ENCODE data around the gene SLC16A8.

The SLC16A8 gene

DNA sequence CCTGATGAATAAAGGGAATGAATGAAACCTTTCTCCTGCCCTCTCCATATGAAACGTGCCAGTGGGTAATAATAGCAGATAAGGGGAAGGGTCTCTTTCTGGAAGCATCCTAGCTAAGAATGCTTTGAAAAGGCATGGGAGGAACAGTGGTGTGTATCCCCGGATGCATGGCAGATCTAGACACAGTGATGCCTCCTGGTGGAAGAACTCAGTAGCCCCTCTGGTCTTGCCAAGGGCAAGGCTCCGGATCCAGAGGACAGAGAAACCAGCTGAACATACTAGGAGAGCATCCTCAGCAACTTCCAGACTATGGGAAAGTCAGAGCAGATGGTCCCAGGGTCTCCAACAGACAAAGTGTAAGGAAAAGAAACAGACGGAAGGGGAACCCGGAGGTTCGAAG, 20.1 kb upstream of the SLC16A8 start:
- TF ChIP-seq, protein P1, sequence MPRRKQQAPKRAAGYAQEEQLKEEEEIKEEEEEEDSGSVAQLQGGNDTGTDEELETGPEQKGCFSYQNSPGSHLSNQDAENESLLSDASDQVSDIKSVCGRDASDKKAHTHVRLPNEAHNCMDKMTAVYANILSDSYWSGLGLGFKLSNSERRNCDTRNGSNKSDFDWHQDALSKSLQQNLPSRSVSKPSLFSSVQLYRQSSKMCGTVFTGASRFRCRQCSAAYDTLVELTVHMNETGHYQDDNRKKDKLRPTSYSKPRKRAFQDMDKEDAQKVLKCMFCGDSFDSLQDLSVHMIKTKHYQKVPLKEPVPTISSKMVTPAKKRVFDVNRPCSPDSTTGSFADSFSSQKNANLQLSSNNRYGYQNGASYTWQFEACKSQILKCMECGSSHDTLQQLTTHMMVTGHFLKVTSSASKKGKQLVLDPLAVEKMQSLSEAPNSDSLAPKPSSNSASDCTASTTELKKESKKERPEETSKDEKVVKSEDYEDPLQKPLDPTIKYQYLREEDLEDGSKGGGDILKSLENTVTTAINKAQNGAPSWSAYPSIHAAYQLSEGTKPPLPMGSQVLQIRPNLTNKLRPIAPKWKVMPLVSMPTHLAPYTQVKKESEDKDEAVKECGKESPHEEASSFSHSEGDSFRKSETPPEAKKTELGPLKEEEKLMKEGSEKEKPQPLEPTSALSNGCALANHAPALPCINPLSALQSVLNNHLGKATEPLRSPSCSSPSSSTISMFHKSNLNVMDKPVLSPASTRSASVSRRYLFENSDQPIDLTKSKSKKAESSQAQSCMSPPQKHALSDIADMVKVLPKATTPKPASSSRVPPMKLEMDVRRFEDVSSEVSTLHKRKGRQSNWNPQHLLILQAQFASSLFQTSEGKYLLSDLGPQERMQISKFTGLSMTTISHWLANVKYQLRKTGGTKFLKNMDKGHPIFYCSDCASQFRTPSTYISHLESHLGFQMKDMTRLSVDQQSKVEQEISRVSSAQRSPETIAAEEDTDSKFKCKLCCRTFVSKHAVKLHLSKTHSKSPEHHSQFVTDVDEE (CRISPR knock-in tag; IDR thresholded peaks at IDR 0.05): no peak
- TF ChIP-seq GLIS3 (CRISPR knock-in tag; IDR thresholded peaks at IDR 0.05) (no peak), ISL1 (CRISPR knock-in tag; IDR thresholded peaks at IDR 0.05) (no peak)

DNA sequence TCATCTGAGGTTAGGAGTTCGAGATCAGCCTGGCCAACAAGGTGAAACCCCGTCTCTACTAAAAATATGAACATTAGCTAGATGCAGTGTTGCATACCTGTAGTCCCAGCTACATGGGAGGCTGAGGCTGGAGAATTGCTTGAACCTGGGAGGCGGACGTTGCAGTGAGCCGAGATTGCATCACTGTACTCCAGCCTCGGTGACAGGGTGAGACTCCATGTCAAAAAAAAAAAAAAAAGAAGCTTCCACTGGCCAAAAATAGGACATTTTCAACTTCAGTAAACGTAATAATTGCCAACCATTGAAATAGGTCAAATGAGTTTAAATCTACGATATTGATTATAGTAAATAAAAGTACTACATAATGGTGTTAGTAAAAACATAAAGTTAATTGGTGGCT, 19.7 kb upstream of the SLC16A8 start:
- ATAC-seq: no peak
- TF ChIP-seq, protein P2, sequence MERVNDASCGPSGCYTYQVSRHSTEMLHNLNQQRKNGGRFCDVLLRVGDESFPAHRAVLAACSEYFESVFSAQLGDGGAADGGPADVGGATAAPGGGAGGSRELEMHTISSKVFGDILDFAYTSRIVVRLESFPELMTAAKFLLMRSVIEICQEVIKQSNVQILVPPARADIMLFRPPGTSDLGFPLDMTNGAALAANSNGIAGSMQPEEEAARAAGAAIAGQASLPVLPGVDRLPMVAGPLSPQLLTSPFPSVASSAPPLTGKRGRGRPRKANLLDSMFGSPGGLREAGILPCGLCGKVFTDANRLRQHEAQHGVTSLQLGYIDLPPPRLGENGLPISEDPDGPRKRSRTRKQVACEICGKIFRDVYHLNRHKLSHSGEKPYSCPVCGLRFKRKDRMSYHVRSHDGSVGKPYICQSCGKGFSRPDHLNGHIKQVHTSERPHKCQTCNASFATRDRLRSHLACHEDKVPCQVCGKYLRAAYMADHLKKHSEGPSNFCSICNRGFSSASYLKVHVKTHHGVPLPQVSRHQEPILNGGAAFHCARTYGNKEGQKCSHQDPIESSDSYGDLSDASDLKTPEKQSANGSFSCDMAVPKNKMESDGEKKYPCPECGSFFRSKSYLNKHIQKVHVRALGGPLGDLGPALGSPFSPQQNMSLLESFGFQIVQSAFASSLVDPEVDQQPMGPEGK (CRISPR knock-in tag; IDR thresholded peaks at IDR 0.05; ENCODE audit: borderline replicate concordance): no peak
- no peak for TF ChIP-seq PPARA (CRISPR knock-in tag; IDR thresholded peaks at IDR 0.05; ENCODE audit: borderline replicate concordance)
- no peak for TF ChIP-seq ZFP3 (CRISPR knock-in tag; IDR thresholded peaks at IDR 0.05)
- TF ChIP-seq OSR1 (CRISPR knock-in tag; IDR thresholded peaks at IDR 0.05): no peak
- TF ChIP-seq, protein P3, sequence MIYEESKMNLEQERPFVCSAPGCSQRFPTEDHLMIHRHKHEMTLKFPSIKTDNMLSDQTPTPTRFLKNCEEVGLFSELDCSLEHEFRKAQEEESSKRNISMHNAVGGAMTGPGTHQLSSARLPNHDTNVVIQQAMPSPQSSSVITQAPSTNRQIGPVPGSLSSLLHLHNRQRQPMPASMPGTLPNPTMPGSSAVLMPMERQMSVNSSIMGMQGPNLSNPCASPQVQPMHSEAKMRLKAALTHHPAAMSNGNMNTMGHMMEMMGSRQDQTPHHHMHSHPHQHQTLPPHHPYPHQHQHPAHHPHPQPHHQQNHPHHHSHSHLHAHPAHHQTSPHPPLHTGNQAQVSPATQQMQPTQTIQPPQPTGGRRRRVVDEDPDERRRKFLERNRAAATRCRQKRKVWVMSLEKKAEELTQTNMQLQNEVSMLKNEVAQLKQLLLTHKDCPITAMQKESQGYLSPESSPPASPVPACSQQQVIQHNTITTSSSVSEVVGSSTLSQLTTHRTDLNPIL (CRISPR knock-in tag; IDR thresholded peaks at IDR 0.05; ENCODE audit: low read depth): no peak
- no peak for TF ChIP-seq ARNTL (CRISPR knock-in tag; IDR thresholded peaks at IDR 0.05; ENCODE audit: borderline replicate concordance, low read depth)
- TF ChIP-seq ISL1 (CRISPR knock-in tag; IDR thresholded peaks at IDR 0.05): no peak
- TF ChIP-seq TCF4 (CRISPR knock-in tag; IDR thresholded peaks at IDR 0.05; ENCODE audit: borderline replicate concordance): no peak
- TF ChIP-seq SNAI2 (CRISPR knock-in tag; IDR thresholded peaks at IDR 0.05): no peak
- no peak for TF ChIP-seq ZNF8 (CRISPR knock-in tag; IDR thresholded peaks at IDR 0.05)
- TF ChIP-seq, protein P4, sequence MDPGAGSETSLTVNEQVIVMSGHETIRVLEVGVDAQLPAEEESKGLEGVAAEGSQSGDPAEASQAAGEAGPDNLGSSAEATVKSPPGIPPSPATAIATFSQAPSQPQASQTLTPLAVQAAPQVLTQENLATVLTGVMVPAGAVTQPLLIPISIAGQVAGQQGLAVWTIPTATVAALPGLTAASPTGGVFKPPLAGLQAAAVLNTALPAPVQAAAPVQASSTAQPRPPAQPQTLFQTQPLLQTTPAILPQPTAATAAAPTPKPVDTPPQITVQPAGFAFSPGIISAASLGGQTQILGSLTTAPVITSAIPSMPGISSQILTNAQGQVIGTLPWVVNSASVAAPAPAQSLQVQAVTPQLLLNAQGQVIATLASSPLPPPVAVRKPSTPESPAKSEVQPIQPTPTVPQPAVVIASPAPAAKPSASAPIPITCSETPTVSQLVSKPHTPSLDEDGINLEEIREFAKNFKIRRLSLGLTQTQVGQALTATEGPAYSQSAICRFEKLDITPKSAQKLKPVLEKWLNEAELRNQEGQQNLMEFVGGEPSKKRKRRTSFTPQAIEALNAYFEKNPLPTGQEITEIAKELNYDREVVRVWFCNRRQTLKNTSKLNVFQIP (CRISPR knock-in tag; IDR thresholded peaks at IDR 0.05; ENCODE audit: borderline replicate concordance, low read depth): no peak
- no peak for TF ChIP-seq BACH2 (CRISPR knock-in tag; IDR thresholded peaks at IDR 0.05; ENCODE audit: borderline replicate concordance)

More for the DNA sequence above, 20.1 kb upstream of the SLC16A8 start:
- ATAC-seq: peak; percentile 52; the same call in 2 of the 3 replicates

GRCh38 chr22:38098410-38099249, 14.6 kb upstream of the SLC16A8 start:
- ATAC-seq: peak; percentile 47; the same call in 2 of the 3 replicates
- no peak for TF ChIP-seq ZNF8 (CRISPR knock-in tag; IDR thresholded peaks at IDR 0.05)
- TF ChIP-seq TCF4 (CRISPR knock-in tag; IDR thresholded peaks at IDR 0.05; ENCODE audit: borderline replicate concordance): no peak
- TF ChIP-seq ZFP3 (CRISPR knock-in tag; IDR thresholded peaks at IDR 0.05): no peak
- TF ChIP-seq, protein P3 (CRISPR knock-in tag; IDR thresholded peaks at IDR 0.05; ENCODE audit: low read depth): no peak
- TF ChIP-seq PPARA (CRISPR knock-in tag; IDR thresholded peaks at IDR 0.05; ENCODE audit: borderline replicate concordance): no peak
- TF ChIP-seq OSR1 (CRISPR knock-in tag; IDR thresholded peaks at IDR 0.05): no peak
- TF ChIP-seq TOX (CRISPR knock-in tag; IDR thresholded peaks at IDR 0.05; ENCODE audit: borderline replicate concordance): no peak
- no peak for TF ChIP-seq ZC3H10 (CRISPR knock-in tag; IDR thresholded peaks at IDR 0.05)
